Progenitor cell of endocrine pancreas (in vitro differentiated cells): Measurements from ENCODE around the gene UBR4. TPM values are rescaled to one million over a fixed set of nuclear protein-coding genes. Genes with fewer than 3 reads are reported as not detected.

ENCODE experiments used
- DNase-seq: peaks from one replicate; pipeline ENCODE4 v3.0.0; 2021; ENCODE audit warnings: low spot score; ENCODE audit not compliant: unreplicated experiment
- H3K27ac Mint-ChIP-seq: 2 replicates; pipeline ENCODE4 v1.8.0; 2021; ENCODE audit warnings: mild to moderate bottlenecking, moderate library complexity, mixed read lengths
- H3K27me3 Mint-ChIP-seq: 2 replicates; pipeline ENCODE4 v1.8.0; 2021; ENCODE audit warnings: mixed read lengths
- H3K36me3 Mint-ChIP-seq: 2 replicates; pipeline ENCODE4 v1.8.0; 2022; ENCODE audit warnings: mixed read lengths; ENCODE audit not compliant: insufficient read depth
- H3K4me1 Mint-ChIP-seq: 2 replicates; pipeline ENCODE4 v1.8.0; 2021; ENCODE audit warnings: low read depth, mixed read lengths
- H3K4me3 Mint-ChIP-seq: 2 replicates; pipeline ENCODE4 v1.8.0; 2021; ENCODE audit warnings: low read depth, mild to moderate bottlenecking, moderate library complexity, mixed read lengths
- H3K9me3 Mint-ChIP-seq: 2 replicates; pipeline ENCODE4 v1.8.0; 2021; ENCODE audit warnings: low read depth, mixed read lengths
- CTCF ChIP-seq: fragments of 200-600 bp; sonication (generic); IDR thresholded peaks from one replicate; pipeline ENCODE4 v1.5.0; 2021; ENCODE audit warnings: antibody characterized with exemption, mild to moderate bottlenecking; ENCODE audit not compliant: unreplicated experiment
- total RNA-seq: library from RNA; stranded (reverse); gene quantifications from 2 replicates; pipeline ENCODE4 v1.2.1, GENCODE V29; 2021

Gene UBR4
- total RNA-seq, 1 donor from 2014 or later, result 155 TPM

GRCh38 chr1:19028546-19029129 is 181.4 kb downstream of the UBR4 start:
- no peak for DNase-seq
- no peak overlapping the region for H3K27ac Mint-ChIP-seq
- H3K36me3 Mint-ChIP-seq, result no peaks in the 10 kb centered on the region
- no peak overlapping the region for H3K4me3 Mint-ChIP-seq
- H3K9me3 Mint-ChIP-seq, result peaks cover 5% of the 10 kb centered on the region
- no peaks in the 10 kb centered on the region for H3K4me1 Mint-ChIP-seq
- TF ChIP-seq CTCF, result no peak
- H3K27me3 Mint-ChIP-seq, result peaks cover 7% of the 10 kb centered on the region

GRCh38 chr1:19028110-19028509 is 182.0 kb downstream of the UBR4 start:
- DNase-seq, result no peak
- H3K27ac Mint-ChIP-seq, result no peak overlapping the region
- peaks cover 9% of the 10 kb centered on the region for H3K9me3 Mint-ChIP-seq
- no peak overlapping the region for H3K4me3 Mint-ChIP-seq
- H3K36me3 Mint-ChIP-seq, result no peaks in the 10 kb centered on the region
- H3K27me3 Mint-ChIP-seq, result peaks cover 3% of the 10 kb centered on the region
- no peaks in the 10 kb centered on the region for H3K4me1 Mint-ChIP-seq
- no peak for TF ChIP-seq CTCF

Other genes starting within 250 kb of the UBR4 start
- gene EMC1, start 41.3 kb upstream of the UBR4 start, total RNA-seq, result 61.9 and 66.7 TPM in 2 replicates
- 27.8 and 33.9 TPM in 2 replicates for gene MRTO4, start 41.5 kb upstream of the UBR4 start, total RNA-seq
- gene AKR7A3, start 78.5 kb upstream of the UBR4 start, total RNA-seq, result 2.1 and 2.7 TPM in 2 replicates
- 53.7 and 55.8 TPM in 2 replicates for gene AKR7A2, start 101.9 kb upstream of the UBR4 start, total RNA-seq
- 25.7 and 26.7 TPM in 2 replicates for gene SLC66A1, start 102.1 kb upstream of the UBR4 start, total RNA-seq